ENCODE data around the gene SH3BGRL2. TPM values are rescaled to one million over a fixed set of nuclear protein-coding genes. Genes with fewer than 3 reads are reported as not detected.

The SH3BGRL2 gene
- total and polyA plus RNA-seq, 2 of the 8 experiments (the other 6 are each of a cell fraction or from before 2014, with no cell fraction given): 6.0 to 20.3 TPM

- no peak overlapping the region for H4K5ac ChIP-seq (ENCODE audit: insufficient read length, low read depth, low read length)
- no peaks in the 10 kb centered on the region for H3K23me2 ChIP-seq (ENCODE audit: low read depth, low read length)
- H3K27me3 ChIP-seq (replicated peaks in 1 of 4; ENCODE audit: control insufficient read depth in 3 of 4, extremely low read depth in 1 of 4, insufficient read depth in 3 of 4, low read length in 3 of 4): no peaks in the 10 kb centered on the region
- no peaks in the 10 kb centered on the region for H3K79me1 ChIP-seq (ENCODE audit: low read depth, low read length)
- H2AFZ ChIP-seq (ENCODE audit: low read length): no peak overlapping the region
- H3K79me2 ChIP-seq (ENCODE audit: control insufficient read depth in 1 of 2, insufficient read depth in 2 of 2, low read length in 2 of 2): no peaks in the 10 kb centered on the region
- no peak for DNase-seq (ENCODE audit: low read depth in 1 of 2, low spot score in 2 of 2)
- H3K4ac ChIP-seq (replicated peaks; ENCODE audit: insufficient read length, low read depth, low read length): no peak overlapping the region
- no peak overlapping the region for H2BK20ac ChIP-seq (ENCODE audit: low read length)
- H2AK5ac ChIP-seq (ENCODE audit: low read depth, low read length): no peak overlapping the region
- peaks cover 0 to 5% (median 3%) of the 10 kb centered on the region in 4 experiments; a peak in 4 of 7 replicates for H3K4me1 ChIP-seq (replicated peaks in 1 of 4; ENCODE audit: control insufficient read depth in 3 of 4, insufficient read depth in 4 of 4, low read length in 3 of 4)
- no peak overlapping the region for H2BK15ac ChIP-seq (ENCODE audit: low read length)
- no peak overlapping the region for H3K9ac ChIP-seq (replicated peaks in 1 of 4; ENCODE audit: extremely low read depth in 1 of 4, low read depth in 3 of 4, low read length in 3 of 4)
- POLR2A ChIA-PET (ENCODE audit: partially characterized antibody): no interaction called here
- no peak overlapping the region for H2BK120ac ChIP-seq (replicated peaks; ENCODE audit: low read depth, low read length)
- no peaks in the 10 kb centered on the region for H3K36me3 ChIP-seq (ENCODE audit: control insufficient read depth in 2 of 4, insufficient read depth in 4 of 4, low read length in 3 of 4)
- no peak overlapping the region for H3K4me2 ChIP-seq (ENCODE audit: insufficient read depth in 1 of 2, low read depth in 2 of 2, low read length in 2 of 2)
- no peak overlapping the region for H3K4me3 ChIP-seq (ENCODE audit: extremely low read depth in 1 of 4, insufficient read depth in 2 of 4, low read depth in 3 of 4, low read length in 4 of 4)
- H3K18ac ChIP-seq (ENCODE audit: extremely low read depth, low read length): no peak overlapping the region
- no peak overlapping the region for H4K8ac ChIP-seq (ENCODE audit: extremely low read depth, insufficient read depth, low read length)
- H4K91ac ChIP-seq (replicated peaks; ENCODE audit: insufficient read length, low read length): no peak overlapping the region
- no peak overlapping the region for H3K27ac ChIP-seq (ENCODE audit: low read depth, low read length)
- H3K9me3 ChIP-seq (ENCODE audit: insufficient read depth in 2 of 2, low read depth in 1 of 2, low read length in 1 of 2): no peaks in the 10 kb centered on the region
- H2BK5ac ChIP-seq (ENCODE audit: low read depth, low read length): no peak overlapping the region
- no peaks in the 10 kb centered on the region for H4K20me1 ChIP-seq (replicated peaks in 1 of 2; ENCODE audit: control insufficient read depth in 1 of 2, insufficient read depth in 2 of 2, low read length in 2 of 2)
- CTCF ChIA-PET (ENCODE audit: partially characterized antibody): interaction anchor here (1.5 to 5.3 kb wide), 4 partner anchors 10 to 160 kb away, joined by 3 to 27 read pairs (median 4); no protein-coding TSS in a partner anchor
- H2BK12ac ChIP-seq (ENCODE audit: low read depth, low read length): no peak overlapping the region
- WGBS, 2 experiments (ENCODE audit: extremely low coverage in 1 of 2, insufficient coverage in 1 of 2, insufficient read length in 1 of 2, insufficient replicate concordance in 2 of 2, low coverage in 1 of 2, low lambda C conversion rate in 2 of 2, missing lambda C conversion rate in 1 of 2): 92% methylated on average over 3 of the region's 3 CpGs; no CpG with 5 or more reads in 1 of the 2 experiments
- TF ChIP-seq MAFK (IDR thresholded peaks at IDR 0.05; ENCODE audit: low read depth, low read length) (0 out of 2 replicates have a peak, but pooled peaks have one; percentile 55), RAD21 (IDR thresholded peaks at IDR 0.05 in 1 of 2, conservative IDR thresholded peaks at IDR 0.05 in 1 of 2; ENCODE audit: low read depth in 2 of 2, low read length in 2 of 2) (no peak)
- no peak overlapping the region for H3K56ac ChIP-seq (replicated peaks; ENCODE audit: insufficient read length, low read depth, low read length)
- H3K23ac ChIP-seq (ENCODE audit: insufficient read length): no peak overlapping the region
- peak; percentile 7 for FAIRE-seq
- no peak overlapping the region for H3K14ac ChIP-seq (ENCODE audit: insufficient read length)
Observed at GRCh38 chr6:79708095-79708791, 77.1 kb downstream of the SH3BGRL2 start.

All from H1 (cell line).